Esophagus squamous epithelium (tissue), 4 donors: Measurements from ENCODE around the gene ANP32A.

Experiments
- CTCF ChIP-seq, 6 experiments: fragments of 450-650 bp in 4 of 6; fragments of 200-600 bp in 2 of 6; sonication (generic) in 2 of 6; IDR thresholded peaks; one replicate each; pipeline ENCODE4 v1.5.1; 2016 to 2019; ENCODE audit warnings: antibody characterized with exemption in 6 of 6, mild to moderate bottlenecking in 4 of 6, moderate library complexity in 4 of 6
- POLR2A ChIP-seq, 4 donors: fragments of 450-650 bp; IDR thresholded peaks; one replicate each; pipeline ENCODE4 v1.6.1; 2017; ENCODE audit warnings: antibody characterized with exemption in 4 of 4, mild to moderate bottlenecking in 4 of 4, moderate library complexity in 3 of 4

GRCh38 chr15:68775236-68775577 is 45.5 kb downstream of the ANP32A start:
- TF ChIP-seq CTCF (IDR thresholded peaks at IDR 0.05) (no peak), POLR2A (IDR thresholded peaks at IDR 0.05) (no peak)
